A549 treated with DMSO at 1 μM for 4 hours (cell line): Measurements from ENCODE around the gene BAIAP2. TPM values are rescaled to one million over a fixed set of nuclear protein-coding genes. Genes with fewer than 3 reads are reported as not detected.

Experiments used
- total RNA-seq: library from RNA; stranded (reverse); fragments of 200-300 nt; extraction: Qiagen RNA extraction; gene quantifications from 5 replicates; pipeline ENCODE4 v1.2.3, GENCODE V29; 2022; ENCODE audit warnings: low read depth

Gene BAIAP2, protein sequence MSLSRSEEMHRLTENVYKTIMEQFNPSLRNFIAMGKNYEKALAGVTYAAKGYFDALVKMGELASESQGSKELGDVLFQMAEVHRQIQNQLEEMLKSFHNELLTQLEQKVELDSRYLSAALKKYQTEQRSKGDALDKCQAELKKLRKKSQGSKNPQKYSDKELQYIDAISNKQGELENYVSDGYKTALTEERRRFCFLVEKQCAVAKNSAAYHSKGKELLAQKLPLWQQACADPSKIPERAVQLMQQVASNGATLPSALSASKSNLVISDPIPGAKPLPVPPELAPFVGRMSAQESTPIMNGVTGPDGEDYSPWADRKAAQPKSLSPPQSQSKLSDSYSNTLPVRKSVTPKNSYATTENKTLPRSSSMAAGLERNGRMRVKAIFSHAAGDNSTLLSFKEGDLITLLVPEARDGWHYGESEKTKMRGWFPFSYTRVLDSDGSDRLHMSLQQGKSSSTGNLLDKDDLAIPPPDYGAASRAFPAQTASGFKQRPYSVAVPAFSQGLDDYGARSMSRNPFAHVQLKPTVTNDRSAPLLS
- total RNA-seq: 55.3 to 75.1 TPM (median 58.0 TPM) in 5 replicates

DNA sequence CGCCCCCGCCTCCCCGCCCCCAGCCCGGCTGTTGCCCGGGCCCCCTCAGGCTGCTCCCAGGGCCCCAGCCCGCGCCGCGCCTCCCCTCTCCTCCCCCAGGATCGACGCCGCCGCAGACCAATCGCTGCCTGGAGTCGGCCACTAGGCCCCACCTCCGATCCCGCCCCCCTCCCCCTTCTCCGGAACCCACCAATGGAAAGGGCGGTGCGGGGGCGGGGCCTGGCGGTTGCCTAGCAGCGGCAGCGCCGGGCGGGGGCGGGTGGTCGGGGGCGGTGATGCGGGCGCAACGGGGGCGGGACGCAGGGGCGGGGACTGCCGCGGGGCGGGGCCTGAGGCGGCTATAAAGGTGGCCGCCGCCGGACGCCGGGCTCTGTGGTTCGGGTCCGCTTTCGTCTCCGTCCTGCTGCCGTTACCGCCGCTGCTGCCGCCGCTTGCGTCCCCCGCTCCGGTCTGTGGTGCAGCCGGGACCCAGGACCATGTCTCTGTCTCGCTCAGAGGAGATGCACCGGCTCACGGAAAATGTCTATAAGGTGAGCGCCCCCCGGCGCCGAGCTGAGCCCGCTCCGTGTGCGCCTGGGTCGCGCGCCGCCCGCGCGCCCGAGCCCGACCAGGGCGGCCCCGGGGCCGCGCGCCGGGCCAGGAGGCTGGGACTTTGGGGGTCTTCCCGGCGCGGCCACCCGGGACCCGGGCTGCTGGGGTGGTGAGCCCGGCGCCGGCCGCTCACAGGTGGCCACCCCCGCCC, at the start of gene BAIAP2:
TSS of gene BAIAP2 (plus strand) at position 373 of the 742 bp plus-strand sequence. CDS start at position 477, 104 bp downstream.

DNA sequence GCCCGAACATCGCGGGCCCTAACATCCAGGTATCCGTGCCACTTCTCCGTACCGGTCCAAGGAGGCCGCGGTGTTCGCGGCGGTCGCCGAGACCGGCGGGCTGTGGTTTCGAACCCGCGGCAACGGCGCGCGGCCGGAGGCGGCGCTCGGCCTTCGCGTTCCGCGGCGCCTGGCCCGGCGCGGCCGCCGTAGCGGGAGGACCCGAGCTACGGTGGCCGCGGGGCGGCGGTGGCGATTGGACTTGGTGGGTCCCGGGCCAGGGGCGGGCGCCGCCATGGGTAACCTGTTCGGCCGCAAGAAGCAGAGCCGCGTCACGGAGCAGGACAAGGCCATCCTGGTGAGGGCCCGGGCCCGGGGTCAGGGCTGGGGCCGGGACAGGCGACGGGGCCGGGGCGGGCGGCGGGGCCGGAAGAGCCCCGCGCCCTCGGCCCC, 43.3 kb upstream of the BAIAP2 start, which contains the start of gene CHMP6:
TSS of gene CHMP6 (plus strand) at position 197 of the 432 bp plus-strand sequence. CDS start at position 275, 78 bp downstream.

DNA sequence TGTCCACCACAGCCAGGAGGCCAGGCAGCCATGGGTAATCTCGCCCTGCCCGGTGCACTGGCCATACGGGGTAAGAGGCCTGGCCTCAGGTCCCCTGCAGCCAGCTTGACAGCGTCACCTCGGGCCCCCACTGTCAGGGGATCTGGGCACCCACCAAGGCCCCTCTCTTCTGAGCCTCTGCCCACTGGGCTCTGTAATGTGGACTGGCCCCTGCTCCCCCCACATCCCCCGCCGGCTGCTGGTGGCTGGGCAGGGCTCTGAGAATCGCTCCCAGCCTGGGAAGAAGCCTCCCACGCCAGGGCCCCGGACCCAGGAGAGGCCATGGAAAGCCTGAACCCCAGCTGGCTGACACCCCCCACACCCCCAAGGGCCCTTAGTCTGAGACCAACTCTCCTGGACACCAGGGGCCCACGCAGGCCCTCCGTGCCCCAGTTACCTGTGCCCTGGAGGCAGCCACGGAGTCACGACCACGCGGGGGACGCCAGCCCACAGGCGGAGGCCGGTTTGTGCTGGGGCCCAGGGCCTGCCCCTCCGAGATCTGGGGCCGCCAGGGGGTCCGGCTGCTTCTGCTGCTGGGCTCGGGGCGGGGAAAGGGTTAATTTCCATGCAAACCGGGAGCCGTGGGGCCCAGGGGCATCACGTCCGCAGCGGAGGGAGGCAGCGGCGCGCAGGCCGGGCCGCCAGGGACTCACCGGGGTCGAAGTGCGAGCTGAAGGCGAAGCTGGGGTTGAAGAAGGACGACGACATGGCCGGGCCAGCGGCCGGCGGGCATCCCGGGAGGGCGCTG, 130.5 kb downstream of the BAIAP2 start, which contains the start of gene PVALEF:
TSS of gene PVALEF (plus strand) at position 262 of the 787 bp plus-strand sequence. CDS start 15,720 bp downstream, outside the sequence.

DNA sequence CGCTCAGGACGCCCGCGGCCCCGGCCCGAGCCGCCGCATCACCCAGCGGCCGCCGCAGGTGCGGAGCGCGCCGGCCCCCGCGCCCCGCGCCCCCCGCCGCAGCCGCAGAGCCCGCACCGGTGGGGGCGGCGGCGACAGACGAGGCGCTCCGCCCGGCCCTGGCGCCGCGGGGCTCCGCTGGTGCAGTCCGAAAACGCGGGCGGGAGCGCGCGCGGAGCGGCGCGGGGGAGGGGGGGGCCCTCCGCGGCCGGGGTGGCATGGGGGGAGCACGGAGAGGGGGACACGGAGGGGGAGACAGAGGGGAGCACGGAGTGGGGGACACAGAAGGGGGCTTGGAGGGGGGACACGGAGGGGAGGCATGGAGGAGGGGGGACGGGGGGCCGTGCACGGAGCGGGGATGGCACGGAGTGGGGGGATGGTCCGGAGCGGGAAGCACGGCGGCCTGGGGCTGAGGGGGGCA, 131.1 kb downstream of the BAIAP2 start, which contains the start of gene AATK:
TSS of gene AATK (minus strand) at position 189 of the 460 bp plus-strand sequence. CDS start 229 bp downstream, outside the sequence.

Other genes starting within 250 kb of the BAIAP2 start
- 28.1 to 35.8 TPM (median 32.2 TPM) in 5 replicates for gene CHMP6, start 43.3 kb upstream of the BAIAP2 start, total RNA-seq
- gene PVALEF, start 130.4 kb downstream of the BAIAP2 start, total RNA-seq: not detected in 5 replicates
- gene AATK, start 131.1 kb downstream of the BAIAP2 start, total RNA-seq: 0.42 to 0.61 TPM (median 0.49 TPM) in 5 replicates
- gene CEP131, start 187.8 kb downstream of the BAIAP2 start, total RNA-seq: 5.7 to 10.6 TPM (median 8.3 TPM) in 5 replicates
- 15.5 to 31.5 TPM (median 28.2 TPM) in 5 replicates for gene TEPSIN, start 203.9 kb downstream of the BAIAP2 start, total RNA-seq
- gene NDUFAF8, start 204.2 kb downstream of the BAIAP2 start, total RNA-seq: 108 to 230 TPM (median 200 TPM) in 5 replicates